Ureter (tissue), 1 donor: ENCODE results near the gene LHX2. TPM values are rescaled to one million over a fixed set of nuclear protein-coding genes. Genes with fewer than 3 reads are reported as not detected.
"Not testable (repeated sequence)": the region's sequence is repeated elsewhere in the genome, so short reads cannot be mapped to it uniquely, and the experiment has no call there.

Source experiments
- DNase-seq: peaks from one replicate; pipeline ENCODE4 v3.0.0-alpha.2; 2020; ENCODE audit warnings: low spot score
- total RNA-seq: library from RNA; stranded (reverse); gene quantifications from one replicate; pipeline ENCODE4 v1.2.4, GENCODE V29; 2023
- donor health status: DM: yes; HTN: yes; CAD: no.

Gene LHX2, protein sequence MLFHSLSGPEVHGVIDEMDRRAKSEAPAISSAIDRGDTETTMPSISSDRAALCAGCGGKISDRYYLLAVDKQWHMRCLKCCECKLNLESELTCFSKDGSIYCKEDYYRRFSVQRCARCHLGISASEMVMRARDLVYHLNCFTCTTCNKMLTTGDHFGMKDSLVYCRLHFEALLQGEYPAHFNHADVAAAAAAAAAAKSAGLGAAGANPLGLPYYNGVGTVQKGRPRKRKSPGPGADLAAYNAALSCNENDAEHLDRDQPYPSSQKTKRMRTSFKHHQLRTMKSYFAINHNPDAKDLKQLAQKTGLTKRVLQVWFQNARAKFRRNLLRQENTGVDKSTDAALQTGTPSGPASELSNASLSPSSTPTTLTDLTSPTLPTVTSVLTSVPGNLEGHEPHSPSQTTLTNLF
- total RNA-seq = not detected

DNA sequence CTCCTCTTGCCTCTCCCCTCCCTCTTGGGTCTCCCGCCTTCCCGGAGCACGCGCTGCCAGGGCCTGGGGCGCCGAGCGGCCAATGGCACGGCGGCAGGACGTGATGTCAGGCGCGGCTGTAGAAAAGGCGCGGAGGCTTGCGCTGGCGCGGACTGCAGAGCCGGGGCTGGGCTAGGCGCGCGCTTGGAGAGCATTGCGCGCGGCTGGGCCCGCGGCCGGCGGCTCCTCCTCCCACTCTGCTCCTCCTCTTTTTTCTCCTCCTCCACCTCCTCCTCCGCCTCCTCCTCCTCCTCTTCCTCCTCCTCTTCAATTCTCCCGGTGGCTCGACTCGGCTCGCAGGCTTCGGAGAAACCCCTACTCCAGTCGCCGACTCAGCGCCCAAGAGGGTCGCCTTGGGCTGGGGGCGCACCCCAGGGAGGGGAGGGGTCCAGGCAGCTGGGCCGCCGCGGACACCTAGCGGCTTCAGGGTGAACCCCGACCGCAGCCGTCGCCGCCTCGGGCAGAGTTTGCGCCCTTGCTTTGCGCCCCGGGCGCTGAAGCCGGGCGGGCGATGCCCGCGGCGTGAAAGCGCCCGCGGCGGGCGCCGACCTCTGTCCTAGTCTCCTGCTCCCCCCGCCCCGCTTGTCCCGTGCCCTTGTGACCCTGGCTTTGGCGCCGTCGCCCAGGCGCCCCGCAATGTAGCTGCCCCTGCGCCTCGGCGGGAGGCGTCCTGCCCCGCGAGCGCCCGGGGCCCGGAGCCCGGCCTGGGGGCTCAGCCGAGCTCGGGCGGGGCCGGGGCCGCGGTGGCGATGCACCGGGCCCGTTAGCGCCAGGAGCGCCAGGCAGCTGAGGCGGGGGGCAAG is at the start of gene LHX2:
TSS of gene LHX2 (plus strand) at position 309 of the 842 bp plus-strand sequence. CDS start 581 bp downstream, outside the sequence.
- DNase-seq = no peak

DNA sequence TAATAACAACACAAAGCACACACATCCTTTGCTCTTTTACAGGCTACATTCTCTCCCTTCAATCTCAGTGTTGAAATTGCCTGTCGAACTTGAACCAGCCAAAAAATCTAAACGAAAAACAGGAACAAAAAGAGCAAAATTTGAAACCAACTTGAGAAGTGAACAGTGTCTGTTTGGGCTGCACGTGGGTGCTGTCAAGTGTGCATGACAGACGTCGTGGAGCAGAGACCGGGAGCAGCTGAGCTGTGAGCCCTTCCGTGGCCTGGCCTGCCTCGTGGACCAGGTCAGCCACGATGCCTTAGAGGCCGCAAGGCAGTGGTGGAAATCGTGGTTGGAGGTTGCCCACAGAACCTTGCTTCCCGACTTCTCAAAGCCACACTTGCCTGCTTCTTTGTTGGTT is 46.8 kb upstream of the LHX2 start:
- no peak for DNase-seq

DNA sequence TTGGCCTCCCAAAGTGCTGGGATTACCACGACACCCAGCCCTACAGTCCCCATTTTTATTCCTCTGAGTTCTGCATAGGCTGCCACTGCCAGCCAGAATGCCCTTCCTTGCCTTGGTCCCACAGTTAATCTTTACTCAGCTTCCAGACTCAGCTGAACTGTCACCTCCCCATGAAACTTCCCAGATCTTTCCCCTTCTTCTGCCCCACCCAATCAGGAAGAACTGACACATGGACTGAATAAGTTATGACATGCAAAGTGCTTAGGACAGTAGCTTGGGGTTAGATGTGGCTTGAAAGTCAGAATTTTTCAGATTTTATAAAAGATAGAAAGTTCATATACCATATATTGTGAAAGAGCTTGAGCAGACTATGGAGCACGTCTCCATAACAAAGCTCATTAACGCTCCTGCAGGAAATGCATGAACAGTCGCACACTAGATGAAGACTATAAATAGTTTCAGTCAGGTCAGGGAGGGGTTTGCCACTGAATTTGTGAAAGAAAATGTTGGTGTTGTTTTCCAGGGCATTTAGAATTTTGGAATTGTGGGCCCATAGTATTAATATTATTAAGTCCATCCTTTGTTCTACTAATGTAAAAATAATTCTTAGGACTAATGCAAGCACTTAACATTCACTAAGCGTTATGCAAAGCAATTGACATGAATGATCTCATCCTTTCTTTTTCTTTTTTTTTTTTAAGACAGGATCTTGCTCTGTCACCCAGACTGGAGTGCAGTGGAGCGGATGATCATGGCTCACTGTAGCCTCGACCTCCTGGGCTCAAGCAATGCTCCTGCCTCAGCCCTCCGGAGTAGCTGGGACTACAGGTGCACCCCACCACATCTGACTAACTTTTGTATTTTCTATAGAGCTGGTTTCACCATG is 45.5 kb upstream of the LHX2 start:
- no peak for DNase-seq

- no peak for DNase-seq
Measured at GRCh38 chr9:123967323-123967722, 44.2 kb upstream of the LHX2 start.

DNA sequence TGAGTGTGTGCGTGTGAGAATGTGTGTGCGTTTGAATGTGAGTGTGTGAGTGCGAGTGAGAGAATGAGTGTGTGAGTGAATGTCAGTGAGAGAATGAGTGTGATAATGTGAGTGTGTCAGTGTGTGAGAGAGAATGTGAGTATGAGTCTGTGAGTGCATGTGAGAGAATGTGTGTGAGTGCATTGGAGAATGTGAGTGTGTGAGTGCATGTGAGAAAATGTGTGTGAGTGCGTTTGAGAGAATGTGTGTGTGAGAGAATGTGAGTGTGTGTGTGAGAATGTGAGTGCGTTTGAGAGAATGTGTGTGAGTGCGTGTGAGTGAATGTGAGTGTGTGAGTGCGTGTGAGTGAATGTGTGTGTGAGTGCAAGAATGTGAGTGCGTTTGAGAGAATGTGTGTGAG is 39.0 kb upstream of the LHX2 start:
- DNase-seq = no peak

DNA sequence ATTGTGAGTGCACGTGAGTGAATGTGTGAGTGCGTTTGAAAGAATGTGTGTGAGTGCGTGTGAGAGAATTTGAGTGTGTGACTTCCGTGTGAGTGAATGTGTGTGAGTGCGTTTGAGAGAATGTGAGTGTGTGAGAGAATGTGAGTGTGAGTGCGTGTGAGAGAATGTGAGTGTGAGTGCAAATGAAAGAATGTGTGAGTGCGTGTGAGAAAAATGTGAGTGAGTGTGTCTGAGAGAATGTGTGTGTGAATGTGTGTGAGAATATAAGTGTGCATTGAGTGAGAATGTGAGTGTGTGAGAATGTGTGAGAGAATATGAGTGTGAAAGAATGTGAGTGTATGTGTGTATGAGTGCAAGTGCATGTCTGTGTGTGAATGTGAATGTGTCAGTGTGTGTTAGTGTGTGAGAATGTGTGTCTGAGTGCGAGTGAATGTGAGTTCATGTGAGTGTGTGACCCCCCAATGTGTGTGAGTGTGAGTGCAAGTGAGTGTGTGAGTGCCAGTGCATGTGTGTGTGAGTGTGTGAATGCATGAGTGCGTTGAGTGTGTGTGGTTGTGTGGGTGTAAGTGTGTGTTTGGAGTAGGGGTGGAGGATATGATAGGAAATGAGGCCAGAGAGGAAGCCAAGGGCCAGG is 37.9 kb upstream of the LHX2 start:
- no peak for DNase-seq

DNA sequence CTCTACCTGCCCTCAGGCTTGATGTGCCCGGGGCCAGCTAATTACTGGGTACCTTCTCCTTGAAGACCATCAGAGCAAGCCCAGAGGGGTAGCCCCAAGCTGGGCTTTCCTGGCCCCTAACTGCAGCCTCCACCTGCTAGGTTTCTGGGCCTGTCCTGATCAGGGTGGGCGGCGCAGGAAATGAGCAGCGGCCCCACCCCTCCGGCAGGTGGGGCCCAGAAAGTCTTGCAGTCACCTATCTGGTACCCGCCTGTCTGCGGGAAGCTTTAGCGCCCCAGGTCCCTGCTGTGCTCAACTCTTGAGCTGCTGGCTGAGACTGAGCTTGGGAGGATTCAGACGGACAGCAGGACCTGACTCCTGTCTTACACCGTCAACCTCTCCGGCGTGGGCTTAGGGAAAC is 37.1 kb upstream of the LHX2 start:
- DNase-seq = no peak

GRCh38 chr9:123975871-123976270 is 35.7 kb upstream of the LHX2 start:
- no peak for DNase-seq

GRCh38 chr9:123976579-123976978 is 35.0 kb upstream of the LHX2 start:
- DNase-seq = not testable (repeated sequence)

DNA sequence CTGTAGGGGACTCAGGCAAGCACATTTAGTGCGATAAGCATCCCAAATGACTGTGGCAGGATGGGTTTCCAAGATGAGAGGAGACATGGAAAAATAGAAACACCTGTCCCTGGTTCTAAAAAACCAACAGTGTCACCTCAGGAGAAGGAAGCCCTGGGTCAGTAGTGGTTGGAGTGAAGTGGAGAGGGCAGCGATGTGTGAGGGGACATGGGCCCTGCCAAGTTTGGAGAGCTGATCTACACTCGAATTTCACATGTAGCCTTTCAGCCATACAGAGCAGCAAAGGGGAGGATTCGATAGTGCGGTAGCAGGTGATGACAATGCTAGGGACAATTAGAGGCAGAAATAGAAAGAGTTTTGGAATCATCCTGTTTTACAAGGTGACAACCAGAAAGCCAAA is 32.6 kb upstream of the LHX2 start:
- DNase-seq = no peak

- no peak for DNase-seq
Measured at GRCh38 chr9:123982535-123982934, 29.0 kb upstream of the LHX2 start.

DNA sequence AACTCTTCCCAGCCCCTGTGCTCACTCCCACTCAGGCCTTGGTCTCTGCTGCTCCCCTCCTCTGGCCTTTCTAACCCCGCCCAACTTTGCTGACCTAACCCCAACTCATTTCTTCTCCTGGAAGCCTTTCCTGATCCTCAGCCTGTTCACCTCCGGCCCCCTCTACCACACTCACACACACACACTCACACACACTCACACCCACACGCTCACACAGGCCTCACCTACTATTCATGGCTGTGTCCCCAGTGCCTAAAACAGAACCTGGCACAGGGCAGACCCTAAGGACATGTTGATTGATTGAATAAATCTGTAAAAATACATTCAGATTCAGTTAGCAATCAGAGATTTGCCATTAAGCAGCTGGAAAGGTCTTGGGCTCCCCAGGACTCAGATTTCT is 28.5 kb upstream of the LHX2 start:
- DNase-seq = no peak

DNA sequence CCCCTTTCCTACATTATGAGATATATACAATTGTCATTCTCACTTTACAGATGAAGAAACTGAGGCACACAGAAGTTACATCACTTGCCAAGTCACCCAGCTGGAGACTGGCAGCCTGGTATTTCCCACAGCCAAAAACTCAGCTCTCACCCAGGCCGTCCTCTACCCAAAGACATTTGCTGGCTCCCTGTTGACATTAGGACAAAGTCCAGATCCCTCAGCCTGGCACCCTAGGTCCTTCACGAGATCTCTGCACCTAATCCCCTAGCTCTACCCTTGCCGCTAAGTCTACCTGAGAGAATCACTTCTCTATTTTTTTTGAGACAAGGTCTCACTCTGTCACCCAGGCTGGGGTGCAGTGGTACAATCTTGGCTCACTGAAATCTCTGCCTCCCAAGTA is 26.8 kb upstream of the LHX2 start:
- DNase-seq = no peak

DNA sequence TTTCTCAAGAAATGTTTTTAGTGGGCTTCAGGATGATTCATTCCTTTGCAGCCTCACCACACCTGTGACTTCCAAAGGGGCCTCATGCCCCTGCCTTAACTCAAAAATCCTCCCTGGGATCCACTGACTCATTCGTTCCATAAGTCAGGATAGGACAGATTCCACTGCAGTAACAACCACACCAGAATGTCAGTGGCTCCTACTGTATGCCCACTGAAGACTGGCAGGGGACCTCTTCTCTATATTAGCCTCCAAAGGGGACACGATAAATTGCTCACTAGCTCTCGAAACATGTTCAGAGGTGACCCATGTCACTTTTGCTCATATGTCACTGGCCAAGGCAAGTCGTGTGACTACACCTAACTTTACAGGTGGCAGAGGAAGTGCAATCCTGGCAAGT is 25.7 kb upstream of the LHX2 start:
- no peak for DNase-seq

GRCh38 chr9:123990427-123990826 is 21.1 kb upstream of the LHX2 start:
- DNase-seq = no peak

GRCh38 chr9:123992679-123993078 is 18.9 kb upstream of the LHX2 start:
- DNase-seq = not testable (repeated sequence)

GRCh38 chr9:123996731-123997421 is 14.7 kb upstream of the LHX2 start:
- no peak for DNase-seq

DNA sequence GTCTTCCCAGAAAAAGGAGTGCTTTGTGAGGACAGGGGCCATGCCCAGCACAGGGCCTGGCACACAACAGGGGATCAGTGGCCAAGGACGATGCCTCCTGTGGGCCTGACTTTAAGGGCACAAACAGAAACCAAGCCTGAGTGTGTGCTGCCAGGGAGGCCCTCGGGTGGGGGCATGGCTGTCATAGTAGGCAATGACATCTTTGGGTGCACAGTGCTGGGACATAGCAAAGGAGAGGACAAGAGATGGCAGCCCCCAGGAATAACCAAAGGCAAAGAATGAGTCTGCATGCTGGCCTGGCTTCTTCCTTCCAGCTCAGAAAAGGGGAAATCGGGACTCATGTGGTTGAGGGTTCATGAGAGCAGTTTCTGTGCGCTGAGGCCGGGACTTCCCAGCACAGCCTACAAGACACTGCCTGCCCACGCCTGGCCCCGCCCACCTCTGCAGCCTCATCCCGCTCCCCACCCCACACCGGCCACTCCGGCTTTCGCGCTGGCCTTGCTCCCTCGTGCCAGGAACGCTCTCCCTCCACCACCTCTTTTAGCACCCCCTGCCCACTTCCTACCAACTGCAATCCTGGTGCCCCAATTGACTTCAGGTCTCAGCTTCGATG is 13.8 kb upstream of the LHX2 start:
- peak; percentile 65 for DNase-seq

DNA sequence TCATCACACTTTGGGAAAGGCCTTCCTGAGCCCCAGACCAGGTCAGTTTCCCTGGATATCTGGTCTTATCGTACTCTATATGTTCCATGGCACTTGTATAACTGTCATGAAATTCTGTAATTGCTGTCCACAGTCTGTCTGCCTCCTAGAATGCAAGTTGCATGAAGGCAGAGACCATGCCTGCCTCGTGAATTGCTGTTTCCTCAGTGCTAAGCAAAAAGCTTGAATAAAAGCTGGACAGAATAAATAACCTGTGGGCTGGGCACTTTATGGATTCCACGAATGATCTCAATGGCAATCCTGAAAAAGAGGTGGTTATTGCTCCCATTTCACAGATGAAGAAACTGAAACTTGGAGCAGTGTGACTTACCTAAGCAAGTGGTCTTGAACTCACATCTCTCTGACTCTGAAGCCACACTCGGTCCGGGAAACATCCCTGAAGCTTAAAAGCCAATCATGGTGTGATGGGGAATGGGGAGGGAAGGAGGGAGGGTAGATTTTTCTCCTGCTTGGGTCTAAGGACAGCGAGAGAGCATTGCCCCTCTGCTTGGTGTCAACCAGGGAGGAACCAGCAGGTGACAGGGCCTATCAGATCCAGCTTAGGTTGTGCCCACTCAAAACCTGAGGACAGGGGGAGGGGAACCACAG is 13.2 kb upstream of the LHX2 start:
- DNase-seq = no peak
